HEK293 (cell line): Measurements from ENCODE around the gene OR4D9.

Experiments
- ZNF596 ChIP-seq: fragments of 450-650 bp; IDR thresholded peaks from 2 replicates; pipeline ENCODE4 v1.5.0; 2018; ENCODE audit warnings: missing biosample characterization, mild to moderate bottlenecking, missing genetic modification characterization, moderate library complexity
- ZNF701 ChIP-seq: fragments of 450-650 bp; formaldehyde crosslinking; IDR thresholded peaks from 2 replicates; pipeline ENCODE4 v1.5.1; 2016; ENCODE audit warnings: missing biosample characterization, missing genetic modification characterization

DNA sequence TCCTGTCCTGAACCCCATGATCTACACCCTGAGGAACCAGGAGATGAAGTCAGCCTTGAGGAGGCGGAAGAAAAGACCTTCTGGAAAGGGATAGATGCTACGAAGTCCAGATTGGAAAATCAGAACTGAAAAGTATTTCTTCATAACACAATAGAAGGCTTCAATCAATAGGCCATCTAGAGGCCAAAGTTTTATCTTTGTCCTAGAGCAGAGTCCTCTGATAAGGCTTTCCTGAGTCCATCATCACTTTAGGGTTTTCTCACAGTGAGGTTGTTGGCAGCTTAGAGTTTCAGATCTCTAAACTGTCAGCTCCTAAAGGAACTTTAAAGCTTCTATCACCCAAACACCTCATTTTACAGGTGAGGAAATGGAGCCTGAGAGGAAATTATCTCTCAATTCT is 21.3 kb downstream of the OR4D9 start:
- TF ChIP-seq ZNF701 (tag by site-specific recombination): no peak
- no peak for TF ChIP-seq ZNF596
